Measurements from ENCODE around the gene CLASP1.
"Not testable (repeated sequence)": the region's sequence is repeated elsewhere in the genome, so short reads cannot be mapped to it uniquely, and the experiment has no call there.

The CLASP1 gene

DNA sequence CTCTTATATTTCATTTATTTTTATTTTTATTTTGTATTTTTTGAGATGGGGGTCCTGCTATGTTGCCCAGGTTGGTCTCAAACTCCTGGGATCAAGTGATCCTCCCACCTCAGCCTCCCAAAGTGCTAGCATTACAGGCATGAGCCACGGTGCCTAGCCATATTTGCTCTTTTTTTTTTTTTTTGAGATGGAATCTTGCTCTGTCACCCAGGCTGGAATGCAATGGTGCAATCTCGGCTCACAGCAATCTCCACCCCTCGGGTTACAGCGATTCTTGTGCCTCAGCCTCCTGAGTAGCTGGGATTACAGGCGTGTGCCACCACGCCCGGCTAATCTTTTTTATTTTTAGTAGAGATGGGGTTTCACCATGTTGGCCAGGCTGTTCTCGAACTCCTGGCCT, 317.9 kb downstream of the CLASP1 start:
- H3K9ac ChIP-seq (ENCODE audit: low read length); H3K36me3 ChIP-seq (ENCODE audit: control insufficient read depth, insufficient read depth, low read length): not testable (repeated sequence)

DNA sequence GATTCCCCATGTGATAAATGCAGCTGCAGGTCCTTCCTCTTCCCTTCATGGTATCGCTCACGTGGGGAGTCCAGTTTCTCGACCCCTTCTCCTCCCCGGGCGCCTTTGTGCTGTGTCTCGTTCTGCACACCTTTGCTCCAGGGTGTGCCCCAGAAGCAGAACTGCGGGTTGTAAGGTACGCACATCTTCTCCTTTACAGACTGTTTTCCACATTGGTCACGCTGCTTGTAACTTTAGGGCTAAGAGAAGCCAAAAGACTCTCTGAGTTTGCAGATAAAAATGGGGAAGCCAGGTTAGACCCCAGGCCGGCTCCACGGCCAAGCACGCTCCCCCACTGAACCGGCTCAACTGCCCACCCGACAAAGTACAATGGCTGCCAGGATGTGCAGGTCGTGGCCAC, 318.3 kb downstream of the CLASP1 start:
- no peak for DNase-seq
- H2BK5ac ChIP-seq (ENCODE audit: low read length) = no peak overlapping the region
- H3K79me2 ChIP-seq (ENCODE audit: control insufficient read depth, insufficient read depth, low read length) = no peaks in the 10 kb centered on the region
- no peak overlapping the region for H3K27ac ChIP-seq (ENCODE audit: low read depth, low read length)
- no peak overlapping the region for H3K4me2 ChIP-seq (ENCODE audit: low read length)
- H2BK120ac ChIP-seq (ENCODE audit: low read depth, low read length) = no peak overlapping the region
- H2AK5ac ChIP-seq (ENCODE audit: low read length) = no peak overlapping the region
- no peaks in the 10 kb centered on the region for H3K27me3 ChIP-seq (ENCODE audit: insufficient read depth, low read length, poor library complexity)
- H3K4ac ChIP-seq (ENCODE audit: low read depth, low read length) = no peak overlapping the region
- H2BK15ac ChIP-seq (replicated peaks; ENCODE audit: low read depth) = no peak overlapping the region
- no peak overlapping the region for H3K56ac ChIP-seq (ENCODE audit: low read length)
- no peak overlapping the region for H3K9ac ChIP-seq (ENCODE audit: low read length)
- no peak overlapping the region for H3K23ac ChIP-seq (ENCODE audit: low read length)
- H3K4me3 ChIP-seq (ENCODE audit: low read length) = no peak overlapping the region
- no peaks in the 10 kb centered on the region for H3K36me3 ChIP-seq (ENCODE audit: control insufficient read depth, insufficient read depth, low read length)
- H3K79me1 ChIP-seq (ENCODE audit: low read length) = no peaks in the 10 kb centered on the region
- H4K5ac ChIP-seq (ENCODE audit: low read length) = no peak overlapping the region
- no peaks in the 10 kb centered on the region for H3K4me1 ChIP-seq (ENCODE audit: control insufficient read depth, low read depth, low read length)
- WGBS (ENCODE audit: extremely low coverage, insufficient coverage, low lambda C conversion rate) = no CpG with 5 or more reads among the region's 15 CpGs
- no peak overlapping the region for H3K18ac ChIP-seq (ENCODE audit: low read length)
- H4K8ac ChIP-seq (ENCODE audit: low read depth, low read length) = no peak overlapping the region

More for the DNA sequence above, 317.9 kb downstream of the CLASP1 start:
- H3K18ac ChIP-seq (ENCODE audit: low read length); DNase-seq; H3K4ac ChIP-seq (ENCODE audit: low read depth, low read length); H2BK5ac ChIP-seq (ENCODE audit: low read length); H3K79me2 ChIP-seq (ENCODE audit: control insufficient read depth, insufficient read depth, low read length); H3K79me1 ChIP-seq (ENCODE audit: low read length); H3K4me2 ChIP-seq (ENCODE audit: low read length); H4K8ac ChIP-seq (ENCODE audit: low read depth, low read length); H3K4me1 ChIP-seq (ENCODE audit: control insufficient read depth, low read depth, low read length); H3K27ac ChIP-seq (ENCODE audit: low read depth, low read length); H3K56ac ChIP-seq (ENCODE audit: low read length); H3K4me3 ChIP-seq (ENCODE audit: low read length); H2AK5ac ChIP-seq (ENCODE audit: low read length); H2BK120ac ChIP-seq (ENCODE audit: low read depth, low read length); H3K27me3 ChIP-seq (ENCODE audit: insufficient read depth, low read length, poor library complexity); H3K23ac ChIP-seq (ENCODE audit: low read length); H2BK15ac ChIP-seq (replicated peaks; ENCODE audit: low read depth); H4K5ac ChIP-seq (ENCODE audit: low read length): not testable (repeated sequence)
- no CpG with 5 or more reads among the region's 8 CpGs for WGBS (ENCODE audit: extremely low coverage, insufficient coverage, low lambda C conversion rate)

DNA sequence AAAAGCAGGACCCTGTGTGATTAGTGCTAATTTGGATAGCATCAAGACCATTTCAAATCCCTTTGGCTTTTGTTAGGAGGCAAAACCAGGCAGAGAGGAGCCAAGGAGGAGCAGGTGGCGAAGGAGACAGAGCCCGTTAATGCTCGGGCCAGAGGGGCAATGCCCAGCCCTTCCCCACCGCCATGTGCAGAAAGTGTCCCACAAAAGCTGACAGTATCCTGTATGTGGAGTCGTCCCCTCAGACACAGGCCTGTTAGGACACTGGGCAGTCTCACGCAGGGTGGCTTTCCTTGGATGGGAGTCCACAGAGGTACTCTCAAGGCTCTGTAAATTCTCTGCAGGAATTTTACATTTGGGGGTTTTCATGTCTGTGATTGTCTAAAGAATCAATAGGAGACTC, 319.5 kb downstream of the CLASP1 start:
- Histone ChIP-seq H2BK5ac (ENCODE audit: low read length) (no peak overlapping the region), H3K4me2 (ENCODE audit: low read length) (no peak overlapping the region), H3K36me3 (ENCODE audit: control insufficient read depth, insufficient read depth, low read length) (no peaks in the 10 kb centered on the region), H3K18ac (ENCODE audit: low read length) (no peak overlapping the region), H3K4me1 (ENCODE audit: control insufficient read depth, low read depth, low read length) (no peaks in the 10 kb centered on the region), H3K4ac (ENCODE audit: low read depth, low read length) (no peak overlapping the region), H3K23ac (ENCODE audit: low read length) (no peak overlapping the region), H3K27me3 (ENCODE audit: insufficient read depth, low read length, poor library complexity) (no peaks in the 10 kb centered on the region), H3K4me3 (ENCODE audit: low read length) (no peak overlapping the region), H3K79me1 (ENCODE audit: low read length) (no peaks in the 10 kb centered on the region), H2BK120ac (ENCODE audit: low read depth, low read length) (no peak overlapping the region), H3K9ac (ENCODE audit: low read length) (no peak overlapping the region), H4K8ac (ENCODE audit: low read depth, low read length) (no peak overlapping the region), H2AK5ac (ENCODE audit: low read length) (no peak overlapping the region), H4K5ac (ENCODE audit: low read length) (no peak overlapping the region), H3K79me2 (ENCODE audit: control insufficient read depth, insufficient read depth, low read length) (no peaks in the 10 kb centered on the region), H2BK15ac (replicated peaks; ENCODE audit: low read depth) (no peak overlapping the region), H3K27ac (ENCODE audit: low read depth, low read length) (no peak overlapping the region), H3K56ac (ENCODE audit: low read length) (no peak overlapping the region)
- WGBS (ENCODE audit: extremely low coverage, insufficient coverage, low lambda C conversion rate) = no CpG with 5 or more reads among the region's 6 CpGs
- DNase-seq = no peak

DNA sequence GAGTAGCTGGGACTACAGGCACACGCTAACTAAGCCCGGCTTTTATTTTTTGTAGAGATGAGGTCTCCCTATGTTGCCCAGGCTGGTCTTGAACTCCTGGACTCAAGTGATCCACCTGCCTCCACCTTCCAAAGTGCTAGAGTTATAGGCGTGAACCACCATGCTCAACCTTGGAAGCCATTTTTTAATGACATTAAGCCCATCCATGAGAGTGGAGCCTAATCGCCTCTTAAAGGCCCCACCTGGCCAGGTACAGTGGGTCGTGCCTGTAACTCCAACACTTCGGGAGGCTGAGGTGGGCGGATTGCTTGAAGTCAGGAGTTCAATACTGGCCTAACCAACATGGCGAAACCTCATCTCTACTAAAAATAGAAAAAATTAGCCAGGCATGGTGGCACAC, 322.6 kb downstream of the CLASP1 start:
- Histone ChIP-seq H3K4me2 (ENCODE audit: low read length) (no peak overlapping the region), H4K5ac (ENCODE audit: low read length) (no peak overlapping the region), H3K27me3 (ENCODE audit: insufficient read depth, low read length, poor library complexity) (no peaks in the 10 kb centered on the region), H2BK120ac (ENCODE audit: low read depth, low read length) (no peak overlapping the region), H3K18ac (ENCODE audit: low read length) (no peak overlapping the region), H3K36me3 (ENCODE audit: control insufficient read depth, insufficient read depth, low read length) (no peaks in the 10 kb centered on the region), H3K23ac (ENCODE audit: low read length) (no peak overlapping the region), H3K4me1 (ENCODE audit: control insufficient read depth, low read depth, low read length) (no peaks in the 10 kb centered on the region), H3K27ac (ENCODE audit: low read depth, low read length) (no peak overlapping the region), H2AK5ac (ENCODE audit: low read length) (no peak overlapping the region), H2BK5ac (ENCODE audit: low read length) (no peak overlapping the region), H3K79me1 (ENCODE audit: low read length) (no peaks in the 10 kb centered on the region), H3K56ac (ENCODE audit: low read length) (no peak overlapping the region), H3K4ac (ENCODE audit: low read depth, low read length) (no peak overlapping the region), H4K8ac (ENCODE audit: low read depth, low read length) (no peak overlapping the region), H3K79me2 (ENCODE audit: control insufficient read depth, insufficient read depth, low read length) (no peaks in the 10 kb centered on the region), H3K9ac (ENCODE audit: low read length) (no peak overlapping the region), H2BK15ac (replicated peaks; ENCODE audit: low read depth) (no peak overlapping the region), H3K4me3 (ENCODE audit: low read length) (no peak overlapping the region)
- WGBS (ENCODE audit: extremely low coverage, insufficient coverage, low lambda C conversion rate) = no CpG with 5 or more reads among the region's 8 CpGs
- no peak for DNase-seq

DNA sequence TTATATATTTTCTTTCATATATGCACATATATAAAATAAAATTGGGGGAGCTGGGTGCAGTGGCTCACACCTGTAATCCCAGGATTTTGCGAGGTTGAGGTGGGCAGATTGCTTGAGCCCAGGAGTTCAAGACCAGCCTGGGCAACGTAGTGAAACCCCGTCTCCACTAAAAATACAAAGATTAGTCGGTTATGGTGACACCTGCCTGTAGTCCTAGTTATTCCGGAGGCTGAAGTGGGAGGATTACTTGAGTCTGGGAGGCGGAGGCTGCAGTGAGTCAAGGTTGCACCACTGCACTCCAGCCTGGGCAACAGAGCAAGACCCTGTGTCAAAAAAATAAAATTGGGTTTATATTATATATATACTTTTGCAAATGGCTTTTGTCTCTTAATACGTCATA, 324.7 kb downstream of the CLASP1 start:
- DNase-seq = no peak
- Histone ChIP-seq H4K5ac (ENCODE audit: low read length) (no peak overlapping the region), H3K4me1 (ENCODE audit: control insufficient read depth, low read depth, low read length) (no peaks in the 10 kb centered on the region), H3K4me3 (ENCODE audit: low read length) (no peak overlapping the region), H2BK5ac (ENCODE audit: low read length) (no peak overlapping the region), H3K79me1 (ENCODE audit: low read length) (no peaks in the 10 kb centered on the region), H3K4me2 (ENCODE audit: low read length) (no peak overlapping the region), H3K27me3 (ENCODE audit: insufficient read depth, low read length, poor library complexity) (no peaks in the 10 kb centered on the region), H3K36me3 (ENCODE audit: control insufficient read depth, insufficient read depth, low read length) (no peaks in the 10 kb centered on the region), H3K79me2 (ENCODE audit: control insufficient read depth, insufficient read depth, low read length) (no peaks in the 10 kb centered on the region), H3K27ac (ENCODE audit: low read depth, low read length) (no peak overlapping the region), H3K18ac (ENCODE audit: low read length) (no peak overlapping the region), H2BK120ac (ENCODE audit: low read depth, low read length) (no peak overlapping the region), H2AK5ac (ENCODE audit: low read length) (no peak overlapping the region), H2BK15ac (replicated peaks; ENCODE audit: low read depth) (no peak overlapping the region), H3K9ac (ENCODE audit: low read length) (no peak overlapping the region), H3K23ac (ENCODE audit: low read length) (no peak overlapping the region), H3K4ac (ENCODE audit: low read depth, low read length) (no peak overlapping the region), H4K8ac (ENCODE audit: low read depth, low read length) (no peak overlapping the region), H3K56ac (ENCODE audit: low read length) (no peak overlapping the region)
- no CpG with 5 or more reads among the region's 7 CpGs for WGBS (ENCODE audit: extremely low coverage, insufficient coverage, low lambda C conversion rate)

DNA sequence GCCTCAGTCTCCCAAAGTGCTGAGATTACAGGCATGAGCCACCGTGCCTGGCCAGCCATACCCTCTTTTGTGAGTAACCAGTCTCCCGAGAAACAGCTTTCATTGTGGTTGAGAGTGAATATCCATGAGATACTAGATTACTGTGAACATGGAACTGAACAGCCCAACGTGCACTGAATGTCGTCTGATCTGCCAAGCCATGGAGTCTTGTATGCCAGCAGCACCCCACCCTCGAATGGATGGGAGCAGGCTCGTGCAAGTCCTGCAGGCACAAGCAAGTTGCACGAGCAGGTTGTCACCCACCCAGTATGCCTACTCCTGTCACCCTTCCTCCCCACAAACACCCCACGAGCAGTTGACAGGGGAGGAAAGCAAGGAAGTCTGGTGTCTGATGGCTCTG, 327.8 kb downstream of the CLASP1 start:
- H2BK5ac ChIP-seq (ENCODE audit: low read length) = no peak overlapping the region
- H3K23ac ChIP-seq (ENCODE audit: low read length) = no peak overlapping the region
- no peaks in the 10 kb centered on the region for H3K36me3 ChIP-seq (ENCODE audit: control insufficient read depth, insufficient read depth, low read length)
- H3K18ac ChIP-seq (ENCODE audit: low read length) = no peak overlapping the region
- no peak overlapping the region for H3K4me2 ChIP-seq (ENCODE audit: low read length)
- H4K8ac ChIP-seq (ENCODE audit: low read depth, low read length) = no peak overlapping the region
- no peak overlapping the region for H3K4ac ChIP-seq (ENCODE audit: low read depth, low read length)
- no CpG with 5 or more reads among the region's 8 CpGs for WGBS (ENCODE audit: extremely low coverage, insufficient coverage, low lambda C conversion rate)
- no peaks in the 10 kb centered on the region for H3K79me1 ChIP-seq (ENCODE audit: low read length)
- H3K27ac ChIP-seq (ENCODE audit: low read depth, low read length) = no peak overlapping the region
- no peak overlapping the region for H3K9ac ChIP-seq (ENCODE audit: low read length)
- no peaks in the 10 kb centered on the region for H3K79me2 ChIP-seq (ENCODE audit: control insufficient read depth, insufficient read depth, low read length)
- H3K56ac ChIP-seq (ENCODE audit: low read length) = no peak overlapping the region
- no peak overlapping the region for H2BK15ac ChIP-seq (replicated peaks; ENCODE audit: low read depth)
- H2BK120ac ChIP-seq (ENCODE audit: low read depth, low read length) = no peak overlapping the region
- H3K27me3 ChIP-seq (ENCODE audit: insufficient read depth, low read length, poor library complexity) = no peaks in the 10 kb centered on the region
- H2AK5ac ChIP-seq (ENCODE audit: low read length) = no peak overlapping the region
- no peak overlapping the region for H3K4me3 ChIP-seq (ENCODE audit: low read length)
- no peaks in the 10 kb centered on the region for H3K4me1 ChIP-seq (ENCODE audit: control insufficient read depth, low read depth, low read length)
- H4K5ac ChIP-seq (ENCODE audit: low read length) = no peak overlapping the region
- DNase-seq = no peak

Measured in mesendoderm (in vitro differentiated cells).